HG03575 (cell line): Measurements from ENCODE around the gene BCL2.

Experiments used
- ATAC-seq: cut with Tn5 transposase; IDR thresholded peaks from one replicate; pipeline ENCODE4 v1.9.1; 2021; ENCODE audit not compliant: unreplicated experiment, insufficient number of reproducible peaks, low FRiP score; ENCODE audit errors: extremely low read depth

BCL2 gene

GRCh38 chr18:63331105-63331504, 11.5 kb upstream of the BCL2 start:
- no peak for ATAC-seq

- no peak for ATAC-seq
Observed at GRCh38 chr18:63329431-63330145, 10.0 kb upstream of the BCL2 start.

- no peak for ATAC-seq
Observed at GRCh38 chr18:63326011-63326410, 6.4 kb upstream of the BCL2 start.

GRCh38 chr18:63325086-63325686, 5.6 kb upstream of the BCL2 start:
- ATAC-seq: no peak

GRCh38 chr18:63322908-63323634, 3.5 kb upstream of the BCL2 start:
- no peak for ATAC-seq

- no peak for ATAC-seq
Observed at GRCh38 chr18:63322206-63322605, 2.6 kb upstream of the BCL2 start.

- ATAC-seq: no peak
Observed at GRCh38 chr18:63321291-63321690, 1.7 kb upstream of the BCL2 start.

GRCh38 chr18:63320975-63321265, 1.4 kb upstream of the BCL2 start:
- no peak for ATAC-seq

GRCh38 chr18:63320123-63320974, 780 bp upstream of the BCL2 start:
- peak; percentile 28 for ATAC-seq

GRCh38 chr18:63318889-63319382, 633 bp downstream of the BCL2 start:
- no peak for ATAC-seq

GRCh38 chr18:63317982-63318888, 1.3 kb downstream of the BCL2 start:
- ATAC-seq: no peak

GRCh38 chr18:63317556-63317946, 2.0 kb downstream of the BCL2 start:
- no peak for ATAC-seq

- ATAC-seq: no peak
Observed at GRCh38 chr18:63316612-63317555, 2.7 kb downstream of the BCL2 start.

GRCh38 chr18:63315876-63316275, 3.7 kb downstream of the BCL2 start:
- no peak for ATAC-seq

GRCh38 chr18:63315131-63315662, 4.4 kb downstream of the BCL2 start:
- no peak for ATAC-seq

GRCh38 chr18:63314062-63314790, 5.3 kb downstream of the BCL2 start:
- no peak for ATAC-seq
